GM21390 (cell line): ENCODE results near the gene PAGE5.

Experiments
- ATAC-seq: cut with Tn5 transposase; IDR thresholded peaks from one replicate; pipeline ENCODE4 v1.9.1; 2021; ENCODE audit not compliant: unreplicated experiment

PAGE5 gene

DNA sequence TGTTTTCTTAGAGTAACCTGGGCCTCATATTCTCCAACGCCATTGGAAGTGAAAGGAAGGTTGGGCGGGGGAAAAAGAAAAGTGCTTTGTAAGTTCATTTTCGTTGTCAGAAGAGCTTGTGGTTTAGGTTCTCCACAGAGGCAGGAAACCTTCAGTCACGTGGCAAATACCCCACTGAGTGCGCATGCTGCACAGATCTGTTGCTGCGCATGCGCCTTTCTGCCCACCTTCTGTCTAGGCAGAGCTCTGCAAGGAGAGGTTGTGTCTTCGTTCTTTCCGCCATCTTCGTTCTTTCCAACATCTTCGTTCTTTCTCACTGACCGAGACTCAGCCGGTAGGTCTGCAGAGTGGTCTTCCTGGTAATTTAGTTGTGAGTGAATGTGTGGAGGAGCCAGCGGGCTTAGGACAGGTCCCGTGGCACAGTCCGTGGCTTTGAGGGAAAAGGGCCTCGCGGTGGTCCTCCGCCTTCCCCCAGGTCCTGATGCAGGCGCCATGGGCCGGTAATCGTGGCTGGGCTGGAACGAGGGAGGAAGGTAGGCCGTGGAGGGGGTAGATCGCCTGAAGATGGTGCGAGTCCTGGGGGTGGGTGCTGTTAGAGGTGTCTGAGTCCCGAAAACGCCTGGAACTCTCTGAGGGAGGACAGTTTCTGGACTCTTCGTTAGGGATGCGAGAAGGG, at the start of gene PAGE5:
PAGE5 (plus strand) TSS at position 228 of the 676 bp plus-strand sequence. CDS start 1,037 bp downstream, outside the sequence.
- no peak for ATAC-seq

- ATAC-seq = no peak
Measured at GRCh38 chrX:55187281-55187680, 32.9 kb upstream of the PAGE5 start.

DNA sequence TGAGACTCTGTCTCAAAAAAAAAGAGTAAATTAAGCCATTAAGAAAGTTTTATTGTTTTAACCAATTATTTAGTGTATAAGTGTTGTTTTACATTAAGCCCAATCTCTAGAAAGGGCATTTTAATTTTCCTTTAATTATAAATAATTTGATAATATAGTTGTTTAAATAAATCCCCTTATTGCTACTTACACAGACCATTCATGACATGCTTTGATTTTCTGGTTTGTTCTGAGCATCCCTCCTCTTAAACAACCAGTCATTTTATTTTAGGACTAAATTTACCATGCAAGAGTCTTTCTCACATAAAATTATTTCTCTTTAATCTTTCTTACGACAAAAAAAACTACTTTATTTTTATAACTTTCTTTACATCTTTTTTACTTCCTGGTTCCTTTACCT, 23.5 kb upstream of the PAGE5 start:
- ATAC-seq = no peak

DNA sequence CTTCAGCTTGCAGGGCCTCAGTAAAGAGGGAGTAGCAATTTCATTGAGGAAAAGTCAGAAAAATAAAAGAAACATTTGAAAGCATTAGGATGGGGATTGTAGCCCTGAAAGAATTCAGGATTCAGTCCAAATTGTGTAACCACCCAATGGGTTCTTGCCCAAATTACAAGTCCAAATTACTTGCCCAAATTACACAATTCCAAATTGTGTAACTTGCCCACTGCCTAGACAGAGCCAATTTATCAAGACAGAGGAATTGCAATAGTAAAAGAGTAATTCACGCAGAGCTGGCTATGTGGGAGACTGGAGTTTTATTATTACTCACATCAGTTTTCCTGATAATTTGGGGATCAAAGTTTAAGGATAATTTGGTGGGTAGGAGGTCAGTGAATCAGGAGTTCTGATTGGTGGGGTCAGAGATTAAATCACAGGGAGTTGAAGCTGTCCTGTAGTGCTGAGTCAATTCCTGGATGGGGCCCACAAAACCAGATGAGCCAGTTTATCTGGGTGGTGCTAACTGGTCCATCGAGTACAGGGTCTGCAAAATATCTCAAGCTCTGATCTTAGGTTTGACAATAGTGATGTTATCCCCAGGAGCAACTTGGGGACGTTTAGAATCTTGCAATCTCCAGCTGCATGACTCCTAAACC, 18.1 kb upstream of the PAGE5 start:
- ATAC-seq = no peak

GRCh38 chrX:55206162-55206941, 13.8 kb upstream of the PAGE5 start:
- ATAC-seq = no peak

DNA sequence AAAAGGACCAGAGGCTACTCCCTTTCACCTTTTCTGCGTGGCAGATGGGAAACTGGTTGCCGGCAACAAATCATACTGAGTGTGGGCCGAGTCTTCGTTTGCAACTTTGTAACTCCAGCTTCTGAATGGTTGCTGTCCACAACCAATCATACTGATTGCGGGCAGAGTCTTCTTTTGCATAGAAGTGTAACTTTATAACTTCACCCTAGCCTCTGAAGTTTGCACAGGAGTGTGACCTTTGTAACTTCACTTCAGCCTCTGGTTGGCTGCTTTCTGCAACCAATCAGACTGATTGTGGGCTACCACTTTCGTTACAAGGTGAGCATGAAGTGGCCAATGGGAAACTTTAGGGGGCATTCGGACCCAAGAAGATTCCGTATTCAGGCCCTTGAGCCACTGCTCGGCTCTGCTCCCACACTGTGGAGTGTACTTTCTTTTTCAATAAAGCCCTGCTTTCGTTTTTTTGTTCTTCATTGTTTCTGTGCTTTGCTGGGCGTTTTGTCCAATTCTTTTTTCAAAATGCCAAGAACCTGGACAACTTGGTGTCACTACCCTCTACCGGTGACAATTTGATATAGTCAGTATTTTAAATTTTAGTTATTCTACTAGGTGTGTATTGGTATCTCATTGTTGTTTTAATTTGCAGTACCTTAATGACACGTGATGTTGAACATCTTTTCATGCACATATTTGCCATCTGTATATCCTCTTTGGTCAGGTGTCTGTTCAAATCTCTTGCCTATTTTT, 9.0 kb upstream of the PAGE5 start:
- ATAC-seq = no peak

DNA sequence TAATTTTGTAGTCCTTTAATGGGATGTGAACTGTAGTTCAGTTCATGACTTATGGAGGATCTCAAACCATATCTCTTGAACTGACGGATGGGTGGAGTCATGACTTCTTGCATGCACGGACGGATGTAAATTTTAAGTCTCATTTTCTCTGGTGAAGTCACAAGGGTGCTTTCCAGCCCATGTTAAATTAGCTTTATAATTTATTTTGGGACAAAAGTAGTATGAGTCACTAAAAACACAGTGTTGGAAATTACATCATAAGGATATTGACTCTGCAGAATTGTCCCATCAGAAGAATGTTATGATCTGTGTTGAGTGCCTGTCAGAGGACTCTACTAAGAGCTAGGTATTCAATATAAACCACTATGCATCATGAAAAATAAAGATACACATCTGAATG, 6.8 kb upstream of the PAGE5 start:
- ATAC-seq = no peak

DNA sequence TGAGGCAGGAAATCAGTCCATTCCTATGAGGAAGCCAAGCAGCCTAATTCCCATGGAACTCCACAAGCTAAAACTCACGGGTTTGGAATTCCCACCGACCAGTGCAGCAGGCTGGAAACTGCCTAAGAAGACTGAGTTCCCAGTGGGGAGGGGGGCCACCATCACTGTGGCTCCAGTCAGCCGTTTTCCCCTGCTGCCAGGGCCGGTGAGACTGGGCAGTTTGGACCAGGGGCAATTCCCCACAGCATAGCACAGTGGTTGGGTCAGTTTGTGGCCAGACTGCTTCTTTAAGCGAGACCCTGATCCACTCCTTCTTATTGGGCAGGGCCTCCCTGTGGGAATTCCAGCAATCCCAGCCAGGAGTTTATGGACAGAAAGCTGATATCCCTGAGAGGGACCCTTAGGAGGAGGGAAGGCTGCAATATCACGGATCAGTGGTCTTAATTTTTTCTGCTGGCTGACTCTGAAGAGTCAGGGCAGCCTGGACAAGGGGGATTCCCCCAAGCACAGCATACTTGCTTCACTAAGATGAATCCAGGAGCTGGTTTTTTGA, 20.7 kb downstream of the PAGE5 start:
- no peak for ATAC-seq

DNA sequence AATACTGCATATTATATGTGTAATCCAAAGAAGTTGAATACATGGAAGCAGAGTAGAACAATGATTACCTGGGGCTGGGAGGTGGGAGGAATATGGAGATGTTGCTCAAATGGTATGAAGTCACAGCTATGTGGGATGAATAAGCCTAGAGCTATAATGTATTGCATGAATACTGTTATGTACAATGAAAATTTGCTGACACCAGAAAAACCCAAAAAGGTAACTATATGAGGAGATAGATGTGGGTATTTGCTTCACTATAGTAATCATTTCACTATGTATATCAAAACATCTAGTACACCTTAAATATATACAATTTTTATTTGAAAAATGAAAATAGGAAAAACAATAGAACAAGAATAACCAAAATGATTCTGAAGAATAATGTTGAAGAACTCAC, 33.4 kb downstream of the PAGE5 start:
- ATAC-seq = no peak

DNA sequence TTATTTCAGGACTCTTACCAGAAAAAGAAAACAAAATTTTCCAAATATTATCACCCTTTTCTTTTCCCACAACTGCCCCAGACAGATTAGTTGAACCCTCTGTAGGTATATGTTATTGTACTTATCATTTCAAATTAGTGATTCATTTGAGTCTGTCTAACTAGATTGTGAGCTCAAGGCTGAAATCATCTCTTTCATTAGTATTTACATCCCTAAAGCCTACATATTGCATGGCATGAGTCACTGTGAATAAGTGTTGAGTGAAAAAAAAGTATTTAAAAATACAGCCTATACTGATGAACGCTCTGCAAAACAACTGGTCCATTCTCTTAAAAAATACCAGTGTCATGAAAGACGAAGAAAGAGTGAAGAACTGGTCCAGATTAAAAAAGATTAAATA, 40.7 kb downstream of the PAGE5 start:
- ATAC-seq = no peak

- no peak for ATAC-seq
Measured at GRCh38 chrX:55264816-55265215, 44.7 kb downstream of the PAGE5 start, which contains the start of gene PAGE3. PAGE3 (minus strand) TSS chrX:55264916; CDS start chrX:55263903, 1,013 bp downstream.
